Keratinocyte (primary cell): ENCODE measurements around the gene CRTC3.

ENCODE experiments used
- CTCF ChIP-seq, 3 experiments: IDR thresholded peaks in 1 of 3; conservative IDR thresholded peaks in 1 of 3; optimal IDR thresholded peaks in 1 of 3; 2 replicates in 2 of 3; 3 replicates in 1 of 3; pipeline versions ENCODE3 to v1.5.1; 2011; ENCODE audit warnings: low read length in 3 of 3, mild to moderate bottlenecking in 3 of 3, moderate library complexity in 2 of 3, control low read depth in 1 of 3, inconsistent platforms in 1 of 3; ENCODE audit not compliant: insufficient read depth in 2 of 3; ENCODE audit errors: extremely low read depth in 1 of 3
- EZH2 ChIP-seq: IDR thresholded peaks from one replicate; pipeline ENCODE4 v1.6.1; 2012; ENCODE audit warnings: inconsistent platforms, mild to moderate bottlenecking, low read length, moderate library complexity

GRCh38 chr15:90691982-90692773 is 162.5 kb downstream of the CRTC3 start:
- TF ChIP-seq CTCF (optimal IDR thresholded peaks at IDR 0.05 in 1 of 3, IDR thresholded peaks at IDR 0.05 in 1 of 3, conservative IDR thresholded peaks at IDR 0.05 in 1 of 3; ENCODE audit: extremely low read depth in 1 of 3, insufficient read depth in 2 of 3, low read length in 3 of 3) (no peak), EZH2 (no peak)
